Erythroblast (primary cell): ENCODE results near the gene ACOT7.

Source experiments
- GATA1 ChIP-seq: IDR thresholded peaks from 2 replicates; pipeline ENCODE4 v1.6.1; 2011; ENCODE audit warnings: low read depth, mild to moderate bottlenecking, control low read depth, low read length, moderate library complexity
- POLR2A ChIP-seq: IDR thresholded peaks from 2 replicates; pipeline ENCODE4 v1.6.1; 2011; ENCODE audit warnings: mild to moderate bottlenecking, low read length

- no peak for TF ChIP-seq POLR2A
- TF ChIP-seq GATA1: no peak
Observed at GRCh38 chr1:6316240-6317097, 77.1 kb downstream of the ACOT7 start.
